GM12872 (cell line): ENCODE data around the gene CCSER1.

Source experiments
- TF ChIP-seq, protein P1 (sequence below): IDR thresholded peaks from 3 replicates; pipeline ENCODE4 v1.5.1; 2011; ENCODE audit warnings: low read depth, mild to moderate bottlenecking, low read length, moderate library complexity; ENCODE audit not compliant: insufficient read depth

The CCSER1 gene

DNA sequence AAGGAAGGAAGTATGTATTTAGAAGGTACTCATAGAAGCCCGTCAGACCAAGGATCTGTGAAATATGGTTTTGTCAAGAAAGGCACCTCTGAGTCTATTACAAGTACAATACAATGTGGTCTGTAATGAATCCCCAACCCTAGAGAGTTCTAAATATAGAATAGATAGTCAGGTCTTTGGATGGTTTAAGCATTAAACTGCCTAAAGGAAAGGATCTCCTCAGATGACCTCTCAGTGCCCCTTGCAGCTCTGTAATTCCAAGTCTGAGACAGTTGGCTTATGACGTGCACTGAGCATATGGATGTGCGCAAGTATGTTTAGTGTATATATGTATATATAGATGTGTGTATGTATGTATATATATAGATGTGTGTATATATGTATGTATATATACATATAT lies 62.0 kb downstream of the CCSER1 start:
- TF ChIP-seq, protein P1, sequence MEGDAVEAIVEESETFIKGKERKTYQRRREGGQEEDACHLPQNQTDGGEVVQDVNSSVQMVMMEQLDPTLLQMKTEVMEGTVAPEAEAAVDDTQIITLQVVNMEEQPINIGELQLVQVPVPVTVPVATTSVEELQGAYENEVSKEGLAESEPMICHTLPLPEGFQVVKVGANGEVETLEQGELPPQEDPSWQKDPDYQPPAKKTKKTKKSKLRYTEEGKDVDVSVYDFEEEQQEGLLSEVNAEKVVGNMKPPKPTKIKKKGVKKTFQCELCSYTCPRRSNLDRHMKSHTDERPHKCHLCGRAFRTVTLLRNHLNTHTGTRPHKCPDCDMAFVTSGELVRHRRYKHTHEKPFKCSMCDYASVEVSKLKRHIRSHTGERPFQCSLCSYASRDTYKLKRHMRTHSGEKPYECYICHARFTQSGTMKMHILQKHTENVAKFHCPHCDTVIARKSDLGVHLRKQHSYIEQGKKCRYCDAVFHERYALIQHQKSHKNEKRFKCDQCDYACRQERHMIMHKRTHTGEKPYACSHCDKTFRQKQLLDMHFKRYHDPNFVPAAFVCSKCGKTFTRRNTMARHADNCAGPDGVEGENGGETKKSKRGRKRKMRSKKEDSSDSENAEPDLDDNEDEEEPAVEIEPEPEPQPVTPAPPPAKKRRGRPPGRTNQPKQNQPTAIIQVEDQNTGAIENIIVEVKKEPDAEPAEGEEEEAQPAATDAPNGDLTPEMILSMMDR, result no peak

DNA sequence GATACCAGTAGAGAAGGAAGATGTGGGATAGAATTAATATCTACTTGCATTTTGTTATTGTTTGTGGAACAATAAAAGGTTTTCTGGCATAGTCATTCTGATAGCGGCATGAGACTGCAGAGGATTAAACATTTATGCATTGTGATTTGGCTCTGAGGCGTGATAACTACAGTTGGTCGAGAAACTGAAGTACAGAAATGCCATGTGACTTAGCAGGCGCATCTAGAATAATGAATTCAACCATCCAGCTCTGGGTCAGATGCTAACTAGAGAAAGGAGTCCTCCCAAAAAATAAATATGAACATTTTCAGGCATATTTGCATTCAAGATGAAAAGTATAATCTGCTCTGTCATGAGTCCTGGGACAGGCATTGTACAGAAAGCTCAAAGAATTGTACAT lies 62.8 kb downstream of the CCSER1 start:
- TF ChIP-seq, protein P1, result no peak

DNA sequence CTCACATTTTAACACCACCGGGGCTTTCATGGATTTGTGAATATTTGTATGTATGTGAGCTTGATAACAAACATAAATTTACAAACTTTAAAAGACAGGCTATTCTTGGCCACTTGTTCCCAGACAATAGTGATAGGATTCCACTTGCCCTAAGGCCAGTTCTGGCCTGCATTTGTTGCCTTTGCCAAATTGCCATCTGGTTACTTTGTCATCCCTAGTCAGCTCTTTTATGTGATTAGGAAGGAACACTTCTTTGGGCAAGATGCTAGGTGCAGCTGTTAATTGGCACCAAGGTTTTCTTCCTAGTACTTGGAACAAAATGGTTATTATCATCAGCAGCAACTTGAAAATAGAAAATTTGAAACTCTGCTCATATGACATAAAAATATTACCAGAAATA lies 63.3 kb downstream of the CCSER1 start:
- TF ChIP-seq, protein P1, result no peak

- TF ChIP-seq, protein P1, result no peak
Measured at GRCh38 chr4:90198086-90198847, 71.1 kb downstream of the CCSER1 start.

DNA sequence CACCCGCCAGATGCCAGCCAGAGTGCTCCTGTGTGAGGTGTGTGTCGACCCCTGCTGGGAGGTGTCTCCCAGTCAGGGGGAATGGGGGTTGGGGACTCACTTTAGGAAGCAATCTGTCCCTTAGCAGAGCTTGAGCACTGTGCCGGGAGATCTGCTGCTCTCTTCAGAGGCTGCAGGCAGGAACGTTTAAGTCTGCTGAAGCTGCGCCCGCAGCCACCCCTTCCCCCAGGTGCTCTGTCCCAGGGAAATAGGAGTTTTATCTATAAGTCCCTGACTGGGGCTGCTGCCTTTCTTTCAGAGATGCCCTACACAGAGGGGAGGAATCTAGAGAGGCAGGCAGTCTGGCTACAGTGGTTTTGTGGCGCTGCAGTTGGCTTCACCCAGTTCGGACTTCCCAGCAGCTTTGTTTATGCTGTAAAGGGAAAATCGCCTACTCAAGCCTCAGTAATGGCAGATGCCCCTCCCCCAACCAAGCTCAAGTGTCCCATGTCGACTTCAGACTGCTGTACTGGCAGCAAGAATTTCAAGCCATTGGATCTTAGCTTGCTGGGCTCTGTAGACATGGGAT lies 80.8 kb downstream of the CCSER1 start:
- TF ChIP-seq, protein P1, result no peak

DNA sequence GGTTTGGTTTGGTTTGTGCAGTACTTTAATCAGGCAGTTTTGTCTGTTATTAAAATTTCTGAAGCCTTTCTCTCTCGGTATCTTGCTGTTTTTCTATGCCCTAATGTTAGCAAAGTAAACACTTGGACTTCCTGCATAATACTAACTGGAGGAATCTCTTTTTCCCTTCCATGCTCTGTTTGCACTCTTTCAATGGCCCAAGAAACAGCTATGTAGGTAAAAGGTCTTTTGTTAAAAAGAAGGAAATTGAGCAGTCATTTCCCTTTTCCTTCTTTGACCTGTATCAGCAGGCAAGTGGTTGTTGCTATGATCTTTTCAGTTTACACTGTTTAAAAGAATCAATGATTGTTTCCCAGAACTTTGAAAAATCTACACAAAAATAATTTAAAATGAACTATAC lies 82.7 kb downstream of the CCSER1 start:
- TF ChIP-seq, protein P1, result no peak

GRCh38 chr4:90211174-90211573 lies 84.0 kb downstream of the CCSER1 start:
- TF ChIP-seq, protein P1, result no peak
